GM15510 (cell line): ENCODE data around the gene CREB5.

ENCODE experiments used
- POLR2A ChIP-seq: IDR thresholded peaks from 3 replicates; pipeline ENCODE4 v1.6.1; 2011; ENCODE audit warnings: borderline replicate concordance; ENCODE audit not compliant: insufficient read length; ENCODE audit errors: extremely low read depth

The CREB5 gene

GRCh38 chr7:28714459-28715120, 302.3 kb downstream of the CREB5 start:
- no peak for TF ChIP-seq POLR2A

- no peak for TF ChIP-seq POLR2A
These were observed 305.2 kb downstream of the CREB5 start for GRCh38 chr7:28717445-28718054.

GRCh38 chr7:28718055-28718481, 305.8 kb downstream of the CREB5 start:
- TF ChIP-seq POLR2A = no peak

DNA sequence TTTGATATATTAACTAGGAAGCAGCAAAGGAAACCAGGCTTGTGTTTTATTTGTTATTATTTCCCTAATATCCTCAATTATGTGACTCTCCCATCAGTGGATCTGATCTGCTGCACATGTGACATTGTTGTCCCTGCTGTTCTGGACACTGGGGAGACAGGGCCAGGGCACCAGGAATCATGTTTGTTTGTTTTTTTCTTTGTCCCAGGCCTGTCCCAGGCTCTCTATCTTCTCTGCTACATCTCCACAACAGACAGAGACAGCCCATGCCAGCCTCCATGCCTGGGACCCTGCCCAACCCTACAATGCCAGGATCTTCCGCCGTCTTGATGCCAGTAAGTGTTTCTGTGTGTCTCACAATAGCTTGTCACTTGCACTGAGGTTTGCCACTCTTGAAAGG, 306.2 kb downstream of the CREB5 start:
- TF ChIP-seq POLR2A = no peak

DNA sequence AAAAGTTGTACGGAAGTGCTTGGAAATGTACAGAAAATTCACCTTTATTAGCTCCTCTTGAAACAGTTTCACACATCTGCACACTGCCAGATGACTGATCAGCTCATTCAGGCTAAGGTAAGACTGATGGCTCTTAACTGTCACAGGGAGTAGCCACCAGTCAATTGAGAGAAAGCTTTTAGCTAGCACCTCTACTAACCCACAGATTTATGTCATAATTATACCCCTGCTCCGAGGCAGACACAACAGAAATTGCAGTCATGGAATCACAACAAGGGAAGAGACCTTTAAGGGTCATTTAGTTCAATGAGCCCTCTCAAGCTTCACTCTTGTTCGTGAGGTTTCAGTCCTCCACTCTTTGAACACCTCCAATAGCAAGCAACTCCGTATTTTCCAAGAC, 310.4 kb downstream of the CREB5 start:
- TF ChIP-seq POLR2A = no peak

DNA sequence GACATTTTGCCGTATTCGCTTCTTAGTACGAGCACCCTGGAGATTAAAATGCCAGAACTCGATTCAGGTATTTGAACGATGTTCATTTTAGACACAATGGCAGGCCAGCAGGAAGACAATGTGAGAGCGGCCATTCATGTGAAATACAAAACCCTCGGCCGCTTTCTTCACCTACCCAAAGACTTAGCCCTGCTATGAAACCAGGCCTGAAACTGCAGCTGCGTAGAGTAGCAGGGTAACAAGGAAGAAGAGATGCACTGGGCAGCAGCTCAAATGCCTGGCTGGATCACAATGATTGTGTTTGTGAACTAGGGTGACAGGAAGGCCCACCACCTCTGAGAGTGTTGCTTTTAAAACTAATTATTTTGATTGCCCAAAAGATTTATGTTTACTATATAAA, 311.0 kb downstream of the CREB5 start:
- no peak for TF ChIP-seq POLR2A

DNA sequence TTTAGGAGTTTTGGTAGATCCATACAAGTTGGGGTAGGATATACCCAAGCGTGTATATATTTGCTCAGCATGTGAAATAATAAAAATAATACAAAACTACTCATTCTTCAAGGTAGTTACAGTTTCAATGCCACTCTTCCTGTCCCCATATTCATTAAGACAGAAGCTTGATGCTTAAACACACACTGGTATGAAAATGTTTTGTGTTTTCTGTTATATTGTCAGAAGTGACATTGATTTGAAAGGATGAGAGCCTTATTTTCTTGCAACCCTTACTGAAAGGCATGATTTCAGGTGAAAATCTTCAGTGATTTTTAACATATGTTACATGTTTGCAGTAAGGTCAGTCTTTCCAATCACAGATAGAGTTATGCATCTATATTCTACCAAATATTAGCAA, 312.2 kb downstream of the CREB5 start:
- TF ChIP-seq POLR2A = no peak

- TF ChIP-seq POLR2A = no peak
These were observed 312.8 kb downstream of the CREB5 start for GRCh38 chr7:28725045-28725642.

DNA sequence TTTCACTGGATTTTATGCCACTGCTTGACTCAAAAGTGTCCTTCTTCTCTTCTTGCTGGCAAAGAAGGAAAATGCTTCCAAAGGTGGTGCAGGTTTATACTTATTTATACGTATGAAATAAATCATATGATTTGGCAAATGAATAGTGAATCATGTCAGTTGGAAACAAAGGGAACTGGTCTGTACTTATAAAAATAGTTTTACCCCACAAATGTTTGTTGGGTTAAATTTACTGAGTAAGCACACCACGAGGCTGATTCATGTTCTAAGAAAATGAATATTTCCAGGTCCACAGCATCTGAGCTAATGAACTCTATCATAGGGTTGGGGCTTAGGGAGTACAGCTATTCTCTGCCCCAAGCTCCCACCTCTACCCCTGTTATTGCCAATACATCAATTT, 313.6 kb downstream of the CREB5 start:
- no peak for TF ChIP-seq POLR2A

GRCh38 chr7:28726555-28726954, 314.2 kb downstream of the CREB5 start:
- TF ChIP-seq POLR2A = no peak

DNA sequence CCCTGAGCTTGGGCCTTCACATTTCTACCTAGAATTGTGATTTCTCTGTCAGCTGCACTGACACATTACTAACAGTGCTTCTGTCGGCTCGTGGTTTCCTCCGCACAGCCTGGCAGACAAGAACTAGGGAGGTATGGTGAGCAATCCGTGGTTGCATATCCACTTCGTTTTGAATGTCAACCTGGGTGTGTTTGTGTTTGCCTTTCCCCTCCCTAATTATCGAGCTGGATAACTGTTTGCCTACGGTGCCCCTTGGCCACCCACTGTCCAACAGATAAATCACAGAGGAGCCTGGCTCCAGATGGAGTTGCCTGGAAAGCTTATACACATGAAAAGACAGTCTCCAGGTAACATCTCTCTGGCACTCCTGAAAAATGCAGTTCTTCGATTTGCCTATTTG, 317.0 kb downstream of the CREB5 start:
- no peak for TF ChIP-seq POLR2A

GRCh38 chr7:28729727-28730126, 317.4 kb downstream of the CREB5 start:
- TF ChIP-seq POLR2A = no peak

DNA sequence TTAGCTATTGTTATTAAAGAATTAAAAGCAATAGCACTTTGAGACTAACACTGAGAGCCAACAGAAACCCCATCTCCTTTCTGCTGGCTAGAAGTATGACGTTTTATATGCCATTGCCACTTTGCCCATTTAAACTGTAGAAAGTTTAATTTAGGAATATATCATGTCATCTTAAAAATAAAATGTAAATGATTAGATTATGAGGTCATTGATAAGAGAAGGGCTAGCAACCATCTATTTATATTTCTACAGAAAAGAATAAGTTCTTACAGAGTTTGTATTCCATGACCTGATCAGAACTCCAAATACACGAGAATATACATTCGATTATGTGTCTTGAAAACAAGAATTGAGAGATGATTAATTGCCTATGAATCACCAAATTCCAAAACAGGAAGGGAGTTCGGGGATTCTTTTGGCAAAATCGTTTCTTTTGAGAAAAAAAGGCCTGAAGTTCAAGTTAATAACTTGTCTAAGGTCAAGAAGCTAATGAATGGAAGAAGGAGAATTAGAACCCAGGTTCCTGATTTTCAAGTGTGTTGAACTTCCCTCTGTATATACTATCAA, 318.9 kb downstream of the CREB5 start:
- no peak for TF ChIP-seq POLR2A

DNA sequence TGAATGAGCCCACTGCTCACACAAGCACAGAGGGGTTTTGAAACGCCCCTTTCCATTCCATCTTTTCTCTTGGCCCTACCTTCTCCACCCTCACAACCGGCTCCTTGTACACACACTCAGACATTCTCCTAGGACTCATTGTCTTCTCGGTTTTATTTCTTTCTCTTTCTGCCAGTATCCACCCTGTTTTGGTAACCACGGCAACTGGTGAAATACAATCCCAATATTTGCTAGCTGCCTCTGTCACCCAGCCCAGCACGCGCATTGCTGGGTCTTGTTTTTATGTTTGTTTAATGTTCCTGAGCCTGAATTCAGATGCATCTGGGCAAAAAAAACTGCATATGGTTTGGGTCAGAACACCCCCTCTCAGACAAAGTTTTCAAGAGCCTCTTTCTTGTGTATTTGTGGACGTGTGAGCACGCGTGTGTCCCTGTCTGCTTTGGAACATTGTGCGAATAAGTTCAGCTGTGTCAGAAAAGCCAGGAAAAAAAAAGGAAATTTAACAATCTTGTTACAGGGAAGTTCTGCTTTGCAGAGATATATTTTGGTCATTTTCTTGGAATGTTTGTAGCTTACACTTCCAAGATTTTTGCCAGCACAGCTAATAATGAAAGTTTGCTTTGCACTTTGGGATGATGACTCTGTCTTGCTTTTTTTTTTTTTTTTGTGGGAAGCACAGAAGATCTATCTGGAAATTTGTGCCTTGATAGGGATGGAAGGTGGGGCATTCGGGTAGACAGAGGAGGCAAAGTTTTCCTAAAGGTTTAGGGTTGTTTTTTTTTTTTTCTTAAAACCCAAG, 320.0 kb downstream of the CREB5 start:
- no peak for TF ChIP-seq POLR2A

DNA sequence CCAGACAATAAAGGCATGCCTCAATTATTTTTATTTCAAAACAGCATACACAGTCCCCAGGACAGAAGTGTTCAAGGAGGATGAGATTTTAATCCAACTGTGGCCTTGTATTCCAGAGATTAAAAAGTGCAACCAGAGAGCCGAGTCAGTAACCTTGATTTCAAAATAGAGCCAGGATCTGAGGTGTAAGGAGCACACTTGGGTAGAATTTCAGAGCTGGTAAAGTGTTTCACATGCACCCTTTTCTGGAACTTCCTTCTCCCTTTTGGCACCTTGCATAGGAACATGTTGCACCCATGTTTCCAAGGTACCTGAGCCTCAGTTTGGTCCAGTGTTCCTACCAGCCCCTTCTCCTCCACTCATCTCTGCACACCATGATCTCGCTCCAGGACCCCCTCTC, 320.7 kb downstream of the CREB5 start:
- TF ChIP-seq POLR2A = no peak

DNA sequence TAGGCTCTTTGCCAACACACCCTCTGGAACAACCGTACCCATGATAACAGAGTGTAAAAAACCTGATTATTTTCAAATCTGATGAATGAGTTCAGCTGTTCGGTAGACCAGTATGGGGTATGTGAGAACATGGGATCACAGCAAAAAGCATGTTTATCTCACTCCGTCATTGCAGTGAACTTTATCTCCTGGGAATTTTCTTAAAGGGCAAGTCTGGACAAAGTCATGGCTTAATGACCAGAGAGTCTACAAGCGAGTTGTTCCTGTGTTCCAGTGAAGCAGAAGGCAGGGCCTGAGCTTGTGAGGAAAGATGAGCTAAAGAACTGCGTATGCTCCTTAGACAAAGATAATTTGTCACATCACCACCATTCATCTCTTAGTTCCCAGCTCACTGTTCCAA, 326.1 kb downstream of the CREB5 start:
- TF ChIP-seq POLR2A = no peak

GRCh38 chr7:28739128-28739527, 326.8 kb downstream of the CREB5 start:
- TF ChIP-seq POLR2A = no peak
